GM12878 (cell line): ENCODE data around the gene ANKRD33B. TPM values are rescaled to one million over a fixed set of nuclear protein-coding genes. Genes with fewer than 3 reads are reported as not detected.

Source experiments
- ATF7 ChIP-seq: fragments of 450-650 bp; IDR thresholded peaks from 2 replicates; pipeline ENCODE4 v1.6.1; 2016; ENCODE audit warnings: low read depth, mild to moderate bottlenecking
- BHLHE40 ChIP-seq, 2 experiments: fragments of 450-650 bp in 1 of 2; IDR thresholded peaks; 2 replicates each; pipeline ENCODE4 v1.6.1; 2011 to 2017; ENCODE audit warnings: low read depth in 2 of 2, borderline replicate concordance in 1 of 2, improper control_type of control experiment in 1 of 2, low read length in 1 of 2, mild to moderate bottlenecking in 1 of 2
- BMI1 ChIP-seq: fragments of 450-650 bp; IDR thresholded peaks from 2 replicates; pipeline ENCODE4 v1.6.1; 2016; ENCODE audit warnings: mild to moderate bottlenecking, moderate library complexity, borderline replicate concordance
- CBFB ChIP-seq: IDR thresholded peaks from 2 replicates; pipeline ENCODE4 v1.6.1; 2016; ENCODE audit warnings: antibody characterized with exemption, low read depth
- CBX5 ChIP-seq: sonication (generic); IDR thresholded peaks from 2 replicates; pipeline ENCODE4 v1.6.1; 2016; ENCODE audit warnings: low read depth, moderate library complexity, mild to moderate bottlenecking, inconsistent platforms
- CEBPZ ChIP-seq: fragments of 150-350 bp; IDR thresholded peaks from 2 replicates; pipeline ENCODE4 v1.6.1; 2016; ENCODE audit warnings: low read depth, low read length
- CREB1 ChIP-seq: IDR thresholded peaks from 2 replicates; pipeline ENCODE4 v1.6.1; 2012; ENCODE audit warnings: low read depth, mild to moderate bottlenecking, inconsistent platforms
- CREM ChIP-seq: IDR thresholded peaks from 2 replicates; pipeline ENCODE4 v1.6.1; 2014; ENCODE audit warnings: antibody characterized with exemption, low read depth
- E2F4 ChIP-seq: IDR thresholded peaks from 2 replicates; pipeline ENCODE4 v1.6.1; 2012; ENCODE audit warnings: low read depth, low read length, improper control_type of control experiment
- EGR1 ChIP-seq, 2 experiments: IDR thresholded peaks; 1 replicate in 1 of 2; 2 replicates in 1 of 2; pipeline ENCODE4 v1.6.1; 2011 to 2012; ENCODE audit warnings: low read depth in 2 of 2, low read length in 2 of 2, borderline replicate concordance in 1 of 2, mild to moderate bottlenecking in 1 of 2, moderate library complexity in 1 of 2
- MEF2B ChIP-seq: fragments of 450-650 bp; IDR thresholded peaks from 2 replicates; pipeline ENCODE4 v1.6.1; 2018; ENCODE audit warnings: mild to moderate bottlenecking, moderate library complexity; ENCODE audit not compliant: partially characterized antibody, poor library complexity, severe bottlenecking
- MYB ChIP-seq: fragments of 150-350 bp; IDR thresholded peaks from 2 replicates; pipeline ENCODE4 v1.6.1; 2014; ENCODE audit warnings: mild to moderate bottlenecking, low read depth, low read length, borderline replicate concordance
- NFIC ChIP-seq: IDR thresholded peaks from 2 replicates; pipeline ENCODE4 v1.6.1; 2012; ENCODE audit warnings: low read depth, mild to moderate bottlenecking, inconsistent platforms, low read length, moderate library complexity
- NKRF ChIP-seq: fragments of 450-650 bp; conservative IDR thresholded peaks from 2 replicates; pipeline ENCODE4 v1.6.1; 2017; ENCODE audit warnings: mild to moderate bottlenecking, moderate library complexity
- NR2F1 ChIP-seq: fragments of 450-650 bp; conservative IDR thresholded peaks from 2 replicates; pipeline ENCODE4 v1.6.1; 2017; ENCODE audit warnings: mild to moderate bottlenecking
- POLR2AphosphoS2 ChIP-seq: IDR thresholded peaks from 2 replicates; pipeline ENCODE4 v1.6.1; 2011; ENCODE audit warnings: low read depth, mild to moderate bottlenecking, low read length, improper control_type of control experiment, moderate library complexity
- RB1 ChIP-seq: fragments of 450-650 bp; formaldehyde crosslinking; IDR thresholded peaks from 2 replicates; pipeline ENCODE4 v1.6.1; 2017; ENCODE audit warnings: mild to moderate bottlenecking, borderline replicate concordance
- RFX5 ChIP-seq: IDR thresholded peaks from 2 replicates; pipeline ENCODE4 v1.6.1; 2011; ENCODE audit warnings: low read depth, low read length, improper control_type of control experiment
- SMAD5 ChIP-seq: IDR thresholded peaks from 2 replicates; pipeline ENCODE4 v1.6.1; 2016; ENCODE audit warnings: antibody characterized with exemption, low read depth
- SREBF1 ChIP-seq: IDR thresholded peaks from 2 replicates; pipeline ENCODE4 v1.6.1; 2012; ENCODE audit warnings: mild to moderate bottlenecking, low read length
- SREBF2 ChIP-seq: IDR thresholded peaks from 2 replicates; pipeline ENCODE4 v1.6.1; 2012; ENCODE audit warnings: mild to moderate bottlenecking, low read length
- TCF3 ChIP-seq: IDR thresholded peaks from 2 replicates; pipeline ENCODE4 v1.6.1; 2012; ENCODE audit warnings: low read depth, mild to moderate bottlenecking, low read length, borderline replicate concordance; ENCODE audit not compliant: insufficient read depth
- ZNF217 ChIP-seq: fragments of 450-650 bp; IDR thresholded peaks from 2 replicates; pipeline ENCODE4 v1.6.1; 2017; ENCODE audit warnings: antibody characterized with exemption, mild to moderate bottlenecking
- polyA plus RNA-seq, 11 experiments: library from polyadenylated mRNA; depleted of rRNA in 4 of 11; unstranded in 6 of 11; stranded (reverse) in 5 of 11; fragments of >200 nt; fragmentation: Nextera tagmentation in 4 of 11; fragmentation: Illumina TruSeq in 1 of 11; extraction: Ambion mirVana in 4 of 11; extraction: Trizol in 1 of 11; gene quantifications; 1 replicate in 1 of 11; 2 replicates in 10 of 11; pipeline versions ENCODE4 v1.2.1 to v1.2.3, GENCODE V29; 2011 to 2016; ENCODE audit warnings: inconsistent platforms in 2 of 11, missing spikeins in 2 of 11, low read depth in 1 of 11
- total RNA-seq, 4 experiments: library from RNA; depleted of rRNA in 3 of 4; stranded (reverse); fragments of >200 nt in 3 of 4; fragmentation: Illumina TruSeq in 1 of 4; extraction: Trizol in 1 of 4; gene quantifications; 2 replicates each; pipeline versions ENCODE4 v1.2.1 to v1.2.3, GENCODE V29; 2013 to 2021

ANKRD33B gene
- total and polyA plus RNA-seq, 10 of the 15 experiments (the other 5 are each of a cell fraction or from before 2014, with no cell fraction given) = 4.9 to 61.6 (median 15.6) TPM

GRCh38 chr5:10563945-10564837, at the start of gene ANKRD33B (continued):
- TF ChIP-seq CEBPZ = no peak
- 0 out of 3 replicates have a peak, but pooled peaks of 1 of the 2 experiments have one; percentile 46 for TF ChIP-seq EGR1 (IDR thresholded peaks at IDR 0.05; ENCODE audit: borderline replicate concordance in 1 of 2, low read depth in 2 of 2, low read length in 2 of 2)
- no peak for TF ChIP-seq ATF7
- TF ChIP-seq ZNF217 = no peak
- TF ChIP-seq TCF3 = peak; percentile 79; the same call in 1 of the 2 replicates
- TF ChIP-seq BHLHE40 (IDR thresholded peaks at IDR 0.05; ENCODE audit: borderline replicate concordance in 1 of 2, low read depth in 2 of 2, low read length in 1 of 2) = peak in 1 of 2 experiments; percentile 17; a peak in 2 of 4 replicates
- TF ChIP-seq BMI1 = no peak
- peak; percentile 70 for TF ChIP-seq NKRF
- no peak for TF ChIP-seq MEF2B
- TF ChIP-seq RB1 = 0 out of 2 replicates have a peak, but pooled peaks have one; percentile 9
- peak; percentile 76; the same call in 1 of the 2 replicates for TF ChIP-seq NR2F1
- TF ChIP-seq CBFB = 0 out of 2 replicates have a peak, but pooled peaks have one; percentile 37
- peak; percentile 67 for TF ChIP-seq SMAD5
- 0 out of 2 replicates have a peak, but pooled peaks have one; percentile 34 for TF ChIP-seq CREM
- TF ChIP-seq SREBF2 = no peak
- TF ChIP-seq E2F4 = no peak
- TF ChIP-seq CBX5 = no peak
- no peak for TF ChIP-seq SREBF1
- TF ChIP-seq NFIC = no peak
- 0 out of 2 replicates have a peak, but pooled peaks have one; percentile 18 for TF ChIP-seq CREB1
- TF ChIP-seq RFX5 = no peak
- peak; percentile 79; the same call in 1 of the 2 replicates for TF ChIP-seq POLR2AphosphoS2
- TF ChIP-seq MYB = no peak
